ENCODE results near the gene FAT1. TPM values are rescaled to one million over a fixed set of nuclear protein-coding genes. Genes with fewer than 3 reads are reported as not detected.

FAT1 gene
- total RNA-seq, 4 donors from 2014 or later = 2.3 to 9.7 (median 4.8) TPM

- DNase-seq = no peak
- no peak overlapping the region for H3K27ac ChIP-seq
- no peak for TF ChIP-seq CTCF (IDR thresholded peaks at IDR 0.05 in 4 of 5, conservative IDR thresholded peaks at IDR 0.05 in 1 of 5)
- no peak for TF ChIP-seq POLR2A (IDR thresholded peaks at IDR 0.05)
- no peak overlapping the region for H3K4me3 ChIP-seq
- H3K4me1 ChIP-seq = no peaks in the 10 kb centered on the region
- H3K9me3 ChIP-seq = no peaks in the 10 kb centered on the region
- in situ Hi-C loops (cut with MboI; ENCODE audit: low sequenced_read_pairs in 4 of 4) = no loop called here
- H3K36me3 ChIP-seq = no peaks in the 10 kb centered on the region
- no peaks in the 10 kb centered on the region for H3K27me3 ChIP-seq
- intact Hi-C loops (cut with DNase I; ENCODE audit: low total_unique reads) = no loop called here
- no peak for ATAC-seq
Measured at GRCh38 chr4:186684889-186685309, 38.8 kb downstream of the FAT1 start.

GRCh38 chr4:186684220-186684619, 39.4 kb downstream of the FAT1 start:
- no peak for DNase-seq
- H3K4me1 ChIP-seq = no peaks in the 10 kb centered on the region
- intact Hi-C loops (cut with DNase I; ENCODE audit: low total_unique reads) (no loop called here), in situ Hi-C loops (cut with MboI; ENCODE audit: low sequenced_read_pairs in 4 of 4) (no loop called here)
- no peaks in the 10 kb centered on the region for H3K9me3 ChIP-seq
- H3K36me3 ChIP-seq = no peaks in the 10 kb centered on the region
- TF ChIP-seq POLR2A (IDR thresholded peaks at IDR 0.05) = no peak
- TF ChIP-seq CTCF (IDR thresholded peaks at IDR 0.05 in 4 of 5, conservative IDR thresholded peaks at IDR 0.05 in 1 of 5) = no peak
- no peak overlapping the region for H3K27ac ChIP-seq
- H3K27me3 ChIP-seq = no peaks in the 10 kb centered on the region
- no peak for ATAC-seq
- no peak overlapping the region for H3K4me3 ChIP-seq

- Histone ChIP-seq H3K9me3 (no peaks in the 10 kb centered on the region), H3K27me3 (no peaks in the 10 kb centered on the region), H3K4me3 (no peak overlapping the region), H3K27ac (no peak overlapping the region), H3K36me3 (no peaks in the 10 kb centered on the region), H3K4me1 (no peaks in the 10 kb centered on the region)
- intact Hi-C loops (cut with DNase I; ENCODE audit: low total_unique reads) = no loop called here
- ATAC-seq (no peak), DNase-seq (no peak)
- in situ Hi-C loops (cut with MboI; ENCODE audit: low sequenced_read_pairs in 4 of 4) = no loop called here
- TF ChIP-seq CTCF (IDR thresholded peaks at IDR 0.05 in 4 of 5, conservative IDR thresholded peaks at IDR 0.05 in 1 of 5) = no peak
- no peak for TF ChIP-seq POLR2A (IDR thresholded peaks at IDR 0.05)
Measured at GRCh38 chr4:186680641-186681040, 43.0 kb downstream of the FAT1 start.

DNA sequence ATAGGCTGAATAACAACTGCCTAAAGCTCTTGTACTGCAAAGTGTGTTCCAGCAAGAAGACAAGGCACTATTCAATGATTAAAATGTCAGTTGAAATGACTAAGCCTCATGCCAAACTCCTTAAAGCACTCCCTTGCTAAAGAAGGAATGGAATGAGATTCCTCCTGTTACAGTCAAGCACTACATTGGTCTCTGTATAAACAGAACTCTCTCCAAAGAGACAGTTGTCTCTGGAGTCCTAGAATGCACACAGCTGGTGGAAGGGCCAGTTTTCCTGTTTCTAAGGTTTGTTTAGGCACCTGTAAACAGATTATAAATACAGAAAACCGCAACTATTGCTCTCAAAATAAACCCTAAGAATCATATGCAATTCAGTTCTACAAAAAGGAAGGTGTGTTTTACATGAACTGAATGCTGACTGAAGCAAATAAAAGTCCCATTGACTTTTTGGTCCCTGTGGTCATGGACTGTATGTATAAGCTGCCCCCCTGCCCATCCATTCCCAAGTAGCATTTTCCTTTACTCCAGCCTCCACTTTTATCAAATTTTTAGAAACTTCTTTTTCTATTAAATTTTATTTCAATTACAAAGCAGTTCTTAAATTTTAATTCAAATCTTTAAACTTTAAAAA, 47.0 kb downstream of the FAT1 start:
- Histone ChIP-seq H3K9me3 (no peaks in the 10 kb centered on the region), H3K4me3 (no peak overlapping the region), H3K4me1 (no peaks in the 10 kb centered on the region), H3K36me3 (no peaks in the 10 kb centered on the region), H3K27ac (no peak overlapping the region), H3K27me3 (no peaks in the 10 kb centered on the region)
- TF ChIP-seq CTCF (IDR thresholded peaks at IDR 0.05 in 4 of 5, conservative IDR thresholded peaks at IDR 0.05 in 1 of 5) = no peak
- no peak for TF ChIP-seq POLR2A (IDR thresholded peaks at IDR 0.05)
- in situ Hi-C loops (cut with MboI; ENCODE audit: low sequenced_read_pairs in 4 of 4) = no loop called here
- no peak for DNase-seq
- ATAC-seq = peak in 1 of 2 donors; percentile 58
- intact Hi-C loops (cut with DNase I; ENCODE audit: low total_unique reads) = no loop called here

DNA sequence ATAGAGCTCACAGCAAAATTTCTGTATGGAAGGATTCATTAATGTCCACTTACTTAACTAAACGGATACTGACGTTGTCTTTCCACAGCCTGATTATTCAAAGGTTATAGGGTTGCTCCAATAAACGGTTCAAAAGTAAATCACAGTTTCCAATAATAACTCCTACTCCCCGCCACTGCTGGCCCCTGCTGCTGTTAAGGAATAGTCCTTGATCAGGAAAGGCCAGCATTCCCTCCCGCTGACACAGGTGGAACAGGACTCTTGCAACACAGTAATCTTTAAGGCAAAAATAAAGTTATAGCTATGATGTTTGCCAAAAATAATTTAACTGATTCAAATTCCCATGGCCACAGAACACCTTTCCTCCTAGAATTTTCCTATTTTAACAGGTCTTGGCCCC, 53.9 kb downstream of the FAT1 start:
- no peak for TF ChIP-seq CTCF (IDR thresholded peaks at IDR 0.05 in 4 of 5, conservative IDR thresholded peaks at IDR 0.05 in 1 of 5)
- TF ChIP-seq POLR2A (IDR thresholded peaks at IDR 0.05) = no peak
- Histone ChIP-seq H3K4me1 (peaks cover 0 to 6% of the 10 kb centered on the region in 2 donors), H3K36me3 (no peaks in the 10 kb centered on the region), H3K4me3 (no peak overlapping the region), H3K9me3 (no peaks in the 10 kb centered on the region), H3K27ac (no peak overlapping the region), H3K27me3 (no peaks in the 10 kb centered on the region)
- no peak for ATAC-seq
- intact Hi-C loops (cut with DNase I; ENCODE audit: low total_unique reads) = loop anchor here (1.0 kb wide), 1 partner anchor 54 kb away; the partner anchor contains the start of gene FAT1
- no peak for DNase-seq
- in situ Hi-C loops (cut with MboI; ENCODE audit: low sequenced_read_pairs in 4 of 4) = no loop called here

Data from gastrocnemius medialis (tissue), 4 donors.